Skeletal muscle cell (primary cell): ENCODE results near the gene STARD6.

Experiments used
- DNase-seq: peaks from one replicate; pipeline ENCODE4 v3.0.0-alpha.2; 2010; ENCODE audit warnings: low read depth
- H3K4me3 ChIP-seq: 2 replicates; pipeline ENCODE4 v1.5.1; 2011; ENCODE audit warnings: low read depth, mild to moderate bottlenecking, control low read depth, low read length, moderate library complexity

The STARD6 gene

GRCh38 chr18:54278615-54279014 is 79.0 kb downstream of the STARD6 start:
- no peak for DNase-seq
- H3K4me3 ChIP-seq: no peak overlapping the region

- H3K4me3 ChIP-seq: no peak overlapping the region
- no peak for DNase-seq
Observed at GRCh38 chr18:54277899-54278298, 79.8 kb downstream of the STARD6 start.
